Activated gamma-delta T cell treated with Interleukin-2 at 50 U/mL for 16 hours (primary cell): ENCODE data around the gene HARBI1.

Experiments used
- DNase-seq: peaks from one replicate; pipeline ENCODE4 v3.0.0-alpha.2; 2020

Gene HARBI1

GRCh38 chr11:46617134-46617971 lies at the start of gene HARBI1, which contains the start of gene ATG13:
HARBI1 (minus strand) TSS chr11:46617227; CDS start chr11:46616237, 990 bp downstream.
ATG13 (plus strand) TSS chr11:46617553; CDS start chr11:46644292, 26,739 bp downstream.
- DNase-seq: peak; percentile 92

GRCh38 chr11:46666516-46666915 lies 49.5 kb upstream of the HARBI1 start:
- no peak for DNase-seq

GRCh38 chr11:46665356-46665755 lies 48.3 kb upstream of the HARBI1 start:
- no peak for DNase-seq

DNA sequence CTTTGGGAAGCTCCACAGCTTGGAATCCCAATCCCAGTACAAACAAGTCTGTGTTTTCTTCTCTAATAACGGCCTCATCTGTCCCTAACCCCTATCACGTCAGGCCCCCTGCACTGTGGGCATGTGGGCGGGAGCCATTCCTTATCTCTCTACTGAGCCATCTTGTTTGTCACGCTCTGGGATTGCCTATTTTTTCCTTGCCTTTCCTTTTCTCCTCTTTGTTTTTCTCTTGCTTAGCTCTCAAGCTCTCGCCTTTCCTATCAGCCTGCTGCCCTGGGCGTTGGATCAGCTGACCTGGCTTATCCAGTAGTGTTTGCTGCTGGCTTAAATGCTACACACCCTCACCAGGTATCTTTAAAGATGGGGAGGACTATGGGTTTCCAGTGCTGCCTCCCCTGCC lies 47.6 kb upstream of the HARBI1 start:
- no peak for DNase-seq

DNA sequence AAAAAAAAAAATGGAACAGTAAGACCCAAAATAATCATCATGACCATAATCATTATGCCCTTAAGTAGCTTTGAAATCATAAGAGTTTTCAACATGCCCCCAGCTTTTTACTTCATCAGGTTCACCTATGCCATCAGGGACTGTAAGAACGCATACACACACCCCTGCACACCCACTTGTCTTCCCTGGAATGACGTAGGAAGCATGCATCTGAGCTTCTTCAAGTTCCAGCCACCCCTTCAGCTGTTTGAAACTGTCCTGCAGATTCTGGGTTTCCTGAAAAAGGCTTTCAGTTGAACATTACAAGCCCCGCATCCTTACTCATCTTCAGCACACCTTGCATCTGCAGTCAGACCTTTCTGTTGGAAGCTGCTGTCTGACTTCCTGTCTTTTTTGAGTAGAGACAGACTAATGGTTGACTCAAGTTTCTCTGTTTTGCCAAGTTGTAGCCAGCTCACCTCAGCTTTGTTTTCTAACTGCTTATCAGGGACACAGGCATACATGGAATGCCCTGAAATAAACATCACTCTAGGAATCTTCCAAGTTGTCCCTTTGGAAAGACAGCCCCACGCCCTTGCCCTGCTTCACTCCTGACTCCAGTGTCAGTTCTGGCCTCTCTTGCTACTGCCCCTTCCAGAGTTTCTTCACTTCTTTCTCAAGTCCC lies 46.4 kb upstream of the HARBI1 start:
- no peak for DNase-seq

GRCh38 chr11:46662366-46662765 lies 45.3 kb upstream of the HARBI1 start:
- no peak for DNase-seq

GRCh38 chr11:46661836-46662235 lies 44.8 kb upstream of the HARBI1 start:
- DNase-seq: no peak

DNA sequence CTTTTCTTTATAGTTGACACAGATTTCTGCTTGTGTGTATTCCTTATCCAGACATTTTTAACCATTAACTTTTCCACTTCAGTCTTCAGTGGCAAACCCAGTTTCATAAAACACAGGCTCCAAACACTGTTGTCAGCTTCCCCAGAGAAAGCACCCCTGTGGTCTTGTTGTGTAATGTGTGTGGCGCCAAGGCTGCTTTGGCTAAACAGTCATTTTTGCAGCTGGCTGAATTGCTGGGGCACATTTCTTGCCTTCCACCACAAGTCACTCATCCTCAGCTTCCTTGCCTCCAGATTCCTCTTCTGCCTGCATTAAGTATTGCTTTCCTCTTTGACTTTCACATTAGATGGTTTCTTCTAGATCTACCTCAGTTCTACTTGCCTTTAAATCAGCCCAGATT lies 42.9 kb upstream of the HARBI1 start:
- no peak for DNase-seq

GRCh38 chr11:46658259-46658658 lies 41.2 kb upstream of the HARBI1 start:
- no peak for DNase-seq

DNA sequence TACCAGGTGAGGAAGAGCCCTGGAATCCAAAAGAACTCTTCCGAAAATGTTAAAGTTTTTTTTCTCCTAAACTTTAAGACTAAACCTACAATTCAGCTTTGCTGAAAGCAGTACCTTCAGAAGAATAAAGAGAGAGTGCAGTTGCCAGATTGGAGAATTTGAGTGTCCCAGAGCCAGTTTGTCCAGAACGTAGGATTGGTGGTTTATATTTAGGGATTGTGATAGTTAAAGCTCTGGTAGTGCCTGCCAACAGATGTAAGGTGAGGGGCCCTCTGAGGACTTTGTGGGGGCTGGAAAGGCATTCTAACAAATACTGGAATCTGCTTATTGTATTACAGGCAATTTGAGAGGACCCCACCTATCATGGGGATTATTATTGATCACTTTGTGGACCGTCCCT lies 40.2 kb upstream of the HARBI1 start:
- DNase-seq: no peak

DNA sequence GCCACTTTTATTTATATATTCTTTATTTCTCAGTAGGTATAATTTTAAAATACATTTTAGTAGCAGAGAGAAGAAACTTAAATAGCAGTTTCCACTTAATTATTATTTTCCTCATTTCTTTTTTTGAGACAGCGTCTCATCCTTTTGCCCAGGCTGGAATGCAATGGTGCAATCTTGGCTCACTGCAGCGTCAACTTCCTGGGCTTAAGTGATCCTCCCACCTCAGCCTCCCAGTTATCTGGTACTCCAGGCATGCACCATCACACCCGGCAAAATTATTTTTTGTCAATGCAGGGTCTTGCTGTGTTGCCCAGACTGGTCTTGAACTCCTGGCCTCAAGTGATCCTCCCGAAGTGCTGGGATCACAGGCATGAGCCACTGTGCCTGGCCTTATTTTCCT lies 38.6 kb upstream of the HARBI1 start:
- DNase-seq: no peak

GRCh38 chr11:46649180-46649738 lies 32.2 kb upstream of the HARBI1 start:
- DNase-seq: no peak

DNA sequence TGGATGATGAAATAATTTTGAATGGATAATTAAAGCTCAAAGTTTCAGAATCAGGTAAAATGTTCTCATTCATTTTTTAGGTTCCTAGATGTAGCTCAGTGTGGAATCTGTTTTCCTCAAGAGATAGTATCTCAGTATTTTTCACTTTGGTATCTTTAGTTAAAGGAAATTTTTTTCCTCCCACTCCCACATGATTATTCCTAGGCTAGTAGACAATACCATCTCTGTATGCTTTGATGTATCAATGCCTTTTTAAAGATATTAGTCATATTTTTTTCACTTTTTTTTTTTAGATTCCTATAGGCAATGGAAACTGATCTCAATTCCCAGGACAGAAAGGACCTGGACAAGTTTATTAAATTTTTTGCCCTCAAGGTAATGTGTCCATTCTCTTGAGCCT lies 27.0 kb upstream of the HARBI1 start:
- no peak for DNase-seq

DNA sequence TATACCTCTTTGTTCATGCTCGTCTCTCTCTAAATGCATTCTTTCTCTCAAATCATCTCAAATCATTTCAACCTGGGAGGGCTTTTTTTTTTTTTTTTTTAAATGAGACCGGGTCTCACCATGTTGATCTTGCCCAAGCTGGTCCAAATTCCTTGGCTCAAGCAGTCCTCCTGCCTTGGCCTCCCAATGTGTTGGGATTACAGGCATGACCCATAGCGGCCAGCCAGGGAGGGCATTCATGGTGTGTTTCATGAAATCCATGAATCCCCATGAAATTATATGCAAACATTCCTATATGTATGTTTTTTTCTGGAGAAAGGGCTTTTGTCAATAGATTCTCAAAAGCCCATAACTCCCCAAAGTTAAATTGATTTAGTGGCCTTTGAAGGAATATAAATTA lies 26.5 kb upstream of the HARBI1 start:
- no peak for DNase-seq

DNA sequence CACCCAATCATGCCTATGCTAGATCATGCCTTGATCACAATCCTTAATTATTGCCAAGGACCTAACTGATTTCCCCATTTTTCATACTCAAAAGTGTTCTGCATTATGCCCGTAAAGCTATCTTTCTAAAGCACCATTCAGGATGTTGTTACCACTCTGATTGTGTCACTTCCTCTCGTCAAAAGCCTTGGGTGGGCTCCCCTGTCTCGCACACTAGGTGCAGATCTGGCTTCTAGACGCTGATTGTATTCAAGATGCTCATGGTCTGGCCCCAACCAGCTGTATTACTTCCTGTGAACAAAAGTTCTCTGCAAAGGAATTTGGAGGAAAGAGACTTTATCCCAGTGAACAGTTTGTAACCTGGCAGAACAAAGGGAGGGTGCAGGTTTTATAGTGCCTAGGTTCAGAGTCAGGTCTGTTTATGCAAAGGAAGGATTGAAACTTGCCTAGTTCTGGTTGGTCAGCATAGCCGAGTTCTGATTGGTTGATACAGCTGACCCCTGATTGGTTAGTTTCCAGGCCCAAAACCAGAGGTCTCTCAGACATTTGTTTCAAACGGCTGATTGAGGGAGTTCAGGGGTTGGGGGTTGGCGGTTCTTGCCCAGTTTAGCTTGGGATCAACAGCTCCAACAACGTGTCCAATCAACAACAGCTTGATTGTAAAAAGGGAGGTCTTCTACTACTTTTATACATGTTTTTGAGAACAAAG lies 25.8 kb upstream of the HARBI1 start:
- no peak for DNase-seq

DNA sequence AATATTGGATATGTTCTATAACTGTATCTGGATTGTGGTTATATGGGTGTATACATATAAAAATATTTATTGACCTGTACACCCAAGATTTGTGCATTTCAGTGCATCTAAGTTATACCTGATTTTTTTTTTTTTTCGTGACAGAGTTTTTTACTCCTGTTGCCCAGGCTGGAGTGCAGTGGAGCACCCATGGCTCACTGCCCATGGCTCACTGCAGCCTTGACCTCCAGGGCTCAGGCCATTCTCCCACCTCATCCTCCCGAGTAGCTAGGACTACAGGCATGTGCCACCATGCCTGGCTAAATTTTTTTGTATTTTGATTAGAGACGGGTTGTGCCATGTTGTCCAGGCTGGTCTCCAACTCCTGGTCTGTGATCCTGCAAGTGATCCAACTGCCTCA lies 24.6 kb upstream of the HARBI1 start:
- no peak for DNase-seq

GRCh38 chr11:46640036-46640788 lies 23.2 kb upstream of the HARBI1 start:
- DNase-seq: no peak

GRCh38 chr11:46639197-46639839 lies 22.3 kb upstream of the HARBI1 start:
- no peak for DNase-seq

- no peak for DNase-seq
These were observed 20.5 kb upstream of the HARBI1 start for GRCh38 chr11:46637546-46637945.

DNA sequence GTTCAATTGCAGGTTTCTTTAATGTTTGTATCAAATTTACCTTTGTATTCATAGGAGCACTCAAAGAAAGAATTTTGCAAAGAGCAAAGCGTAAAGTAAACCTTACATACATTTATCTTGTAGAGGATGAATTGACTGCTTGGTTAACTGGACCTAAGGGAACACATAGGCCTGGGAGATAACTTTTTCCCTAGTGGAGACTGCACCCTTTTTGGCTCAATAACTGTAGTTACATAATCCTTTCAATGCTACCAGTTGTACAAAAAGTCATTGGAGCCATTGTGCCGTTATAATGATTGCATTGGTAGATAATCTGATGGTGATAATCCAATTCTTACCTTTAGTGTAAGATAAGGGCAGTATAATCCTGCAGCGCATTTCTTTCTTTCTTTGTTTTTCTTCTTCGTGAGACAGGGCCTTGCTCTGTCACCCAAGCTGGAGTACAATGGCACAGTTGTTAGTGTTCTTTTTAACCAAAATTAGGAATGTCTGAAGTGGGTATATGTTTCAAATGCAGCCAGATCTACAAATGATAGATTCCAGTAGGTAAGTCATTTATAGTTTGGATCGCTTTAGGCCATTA lies 18.6 kb upstream of the HARBI1 start:
- DNase-seq: no peak
